Stimulated activated CD8-positive, alpha-beta memory T cell treated with anti-CD3 and anti-CD28 coated beads, Interleukin-12 subunit alpha, Interleukin-12 subunit beta, amount 100 ng/mL, for 4 hours (primary cell): ENCODE data around the gene MEGF8.
"Not testable (repeated sequence)": the region's sequence is repeated elsewhere in the genome, so short reads cannot be mapped to it uniquely, and the experiment has no call there.

ENCODE experiments used
- DNase-seq: peaks from one replicate; pipeline ENCODE4 v3.0.0-alpha.2; 2020; ENCODE audit warnings: low read depth

MEGF8 gene

DNA sequence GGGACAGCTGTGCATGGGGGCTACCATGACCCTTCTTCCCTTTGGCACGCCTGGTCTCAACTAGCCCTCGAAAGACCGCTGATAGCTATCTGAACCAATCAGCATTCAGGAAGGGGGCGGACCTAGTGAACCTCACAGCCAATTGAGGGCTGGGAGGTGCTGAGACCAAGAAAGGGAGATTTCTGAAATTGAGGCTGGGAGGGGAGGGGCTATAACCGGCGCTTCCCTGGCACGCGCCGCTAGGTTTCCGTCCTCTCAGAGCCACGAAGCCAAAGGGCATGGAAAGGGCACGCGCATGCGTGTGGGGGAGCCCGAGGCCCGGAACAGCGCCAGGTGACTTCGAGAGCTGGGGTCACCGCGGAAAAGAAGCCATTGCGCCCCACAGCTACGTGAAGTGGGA is 18.8 kb upstream of the MEGF8 start:
- DNase-seq, result no peak

DNA sequence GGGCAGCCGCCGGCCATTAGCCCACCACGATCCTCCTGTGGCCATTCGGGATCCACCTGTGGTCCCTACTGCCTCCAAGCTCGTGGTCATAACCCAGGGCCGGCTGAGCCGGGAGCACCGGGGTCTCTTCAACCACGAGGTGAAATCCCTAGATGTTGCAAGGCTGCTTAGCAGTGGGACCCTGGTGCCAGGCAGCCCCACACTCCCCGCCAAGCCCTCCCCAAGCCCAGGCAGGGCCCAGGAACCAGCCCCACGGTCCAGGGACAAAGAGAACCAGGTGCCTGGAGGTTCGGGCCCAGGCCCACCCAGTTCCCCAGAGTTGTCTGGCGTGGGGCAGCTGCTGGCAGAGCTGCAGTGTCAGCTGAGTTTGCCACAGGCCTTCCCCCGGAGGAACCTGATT is 15.7 kb upstream of the MEGF8 start:
- DNase-seq, result no peak

DNA sequence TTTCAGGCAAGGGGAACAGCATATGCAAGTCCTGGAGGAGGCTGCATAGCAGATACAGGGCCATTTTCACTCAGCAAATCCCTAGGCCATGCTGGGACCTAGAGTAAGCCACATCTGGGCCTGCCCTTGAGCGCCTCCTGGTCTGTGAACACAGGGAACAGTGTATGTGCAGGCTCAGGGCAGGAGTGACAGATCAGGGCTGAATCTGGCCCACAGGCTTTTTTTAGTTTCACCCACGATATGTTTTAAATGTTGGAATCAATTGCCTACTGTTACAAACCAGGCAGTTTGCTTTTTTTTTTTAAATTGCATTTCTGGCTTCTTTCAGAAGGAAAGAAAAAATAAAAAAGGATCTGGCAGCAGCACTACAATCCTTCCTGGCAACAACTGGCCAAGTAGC is 13.8 kb upstream of the MEGF8 start:
- no peak for DNase-seq

DNA sequence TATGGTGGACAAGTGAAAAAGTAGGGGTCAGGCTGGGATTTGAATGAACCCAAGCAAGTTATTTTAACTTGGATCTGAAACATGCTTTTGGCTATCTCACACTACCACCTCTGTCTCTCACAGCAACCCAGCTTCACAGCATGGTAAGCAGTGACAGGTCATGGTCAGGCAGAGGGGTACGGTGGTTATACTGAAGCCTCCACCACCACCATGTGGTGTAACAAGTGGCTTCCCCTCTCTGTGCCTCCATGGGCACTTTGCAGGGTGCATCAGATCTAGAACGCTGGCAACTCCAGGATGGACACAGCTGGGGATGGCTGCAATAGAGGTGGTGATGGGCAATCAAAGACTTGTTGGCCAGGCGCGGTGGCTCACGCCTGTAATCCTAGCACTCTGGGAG is 13.1 kb upstream of the MEGF8 start:
- no peak for DNase-seq

DNA sequence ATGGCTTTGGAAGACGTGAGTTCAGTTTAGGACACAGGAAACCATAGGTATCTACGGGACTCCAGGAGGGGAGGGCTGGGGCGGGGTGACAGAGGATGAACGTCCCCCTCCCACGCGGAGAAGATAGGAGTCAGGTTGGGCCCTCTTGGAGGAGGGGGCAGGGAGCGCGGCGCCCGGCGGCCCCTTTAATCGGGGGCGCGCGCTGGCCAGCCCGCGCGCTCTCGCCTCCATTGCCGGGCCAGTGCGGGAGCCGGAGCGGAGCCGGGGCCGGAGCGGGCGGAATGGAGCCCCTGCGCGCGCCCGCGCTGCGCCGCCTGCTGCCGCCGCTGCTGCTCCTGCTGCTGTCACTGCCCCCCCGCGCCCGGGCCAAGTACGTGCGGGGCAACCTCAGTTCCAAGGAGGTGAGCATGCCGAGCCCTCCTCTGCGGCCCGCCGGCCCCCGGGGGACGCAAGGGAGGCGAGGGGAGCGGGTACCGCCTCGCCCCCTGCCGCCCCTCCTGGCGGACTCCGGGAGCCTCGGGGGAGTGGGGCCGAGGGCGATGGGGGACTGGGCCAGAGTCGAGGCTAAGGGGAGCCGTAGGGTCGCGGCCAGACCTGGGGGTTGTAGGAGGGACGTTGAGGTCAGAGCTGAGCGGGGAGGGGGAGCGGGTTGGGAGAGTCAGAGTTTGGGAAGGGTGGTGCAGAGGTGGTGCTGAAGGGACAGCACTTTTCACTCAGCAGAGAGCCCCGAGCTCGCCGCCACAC is 12.2 kb upstream of the MEGF8 start, which contains the start of gene TMEM145:
Gene TMEM145 (plus strand): TSS at position 214 of the 744 bp plus-strand sequence. CDS start 68 bp downstream, at position 282.
- DNase-seq, result no peak

DNA sequence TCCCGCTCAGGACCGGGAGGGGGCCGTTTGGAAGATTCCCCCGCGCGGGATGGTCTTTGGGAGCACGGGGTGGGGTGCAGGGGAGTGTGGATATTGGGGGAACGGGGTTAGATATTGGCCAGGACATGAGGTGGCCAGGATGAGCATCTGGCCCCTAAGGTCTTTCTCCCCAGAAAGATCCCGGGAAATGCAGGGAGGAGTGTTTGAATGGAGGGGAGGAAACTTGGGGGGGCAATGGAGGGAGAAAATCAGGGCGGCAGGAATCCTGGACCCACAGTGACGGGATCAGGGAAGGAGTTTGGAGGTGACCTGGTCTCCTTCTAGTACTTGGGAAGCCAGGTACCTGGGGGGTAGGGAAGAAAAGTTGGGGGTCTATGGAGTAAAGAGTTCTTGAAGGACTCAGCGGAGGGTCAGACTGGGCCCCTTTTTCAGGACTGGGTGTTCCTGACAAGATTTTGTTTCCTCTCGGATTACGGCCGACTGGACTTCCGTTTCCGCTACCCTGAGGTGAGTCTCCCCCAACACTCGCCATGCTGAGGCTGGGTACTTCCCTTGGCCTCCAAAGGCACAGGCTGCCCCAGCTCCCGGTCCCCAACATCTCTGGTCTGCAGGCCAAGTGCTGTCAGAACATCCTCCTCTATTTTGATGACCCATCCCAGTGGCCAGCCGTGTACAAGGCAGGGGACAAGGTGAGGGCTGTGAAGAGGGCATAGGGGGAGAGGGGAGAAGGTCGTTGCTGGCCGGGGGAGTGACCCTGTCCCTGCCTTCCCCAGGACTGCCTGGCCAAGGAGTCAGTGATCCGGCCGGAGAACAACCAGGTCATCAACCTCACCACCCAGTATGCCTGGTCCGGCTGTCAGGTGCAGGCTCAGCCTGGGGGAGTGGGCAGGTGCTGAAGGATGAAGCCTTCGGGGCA is 11.3 kb upstream of the MEGF8 start:
- DNase-seq, result no peak

DNA sequence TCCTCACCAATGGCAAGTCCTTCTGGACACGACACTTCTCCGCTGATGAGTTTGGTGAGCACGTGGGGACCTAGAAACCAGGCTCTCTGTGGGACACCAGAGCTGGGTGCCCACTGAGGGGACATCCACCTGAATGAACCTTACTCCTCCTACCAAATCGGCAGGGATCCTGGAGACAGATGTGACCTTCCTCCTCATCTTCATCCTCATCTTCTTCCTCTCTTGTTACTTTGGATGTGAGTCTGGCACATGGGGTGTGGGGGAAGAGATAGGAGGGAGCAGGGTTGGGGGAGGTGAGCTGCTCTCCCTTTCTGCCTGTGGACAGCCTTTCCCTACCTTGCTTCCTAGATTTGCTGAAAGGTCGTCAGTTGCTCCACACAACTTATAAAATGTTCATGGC is 10.4 kb upstream of the MEGF8 start:
- DNase-seq, result no peak

DNA sequence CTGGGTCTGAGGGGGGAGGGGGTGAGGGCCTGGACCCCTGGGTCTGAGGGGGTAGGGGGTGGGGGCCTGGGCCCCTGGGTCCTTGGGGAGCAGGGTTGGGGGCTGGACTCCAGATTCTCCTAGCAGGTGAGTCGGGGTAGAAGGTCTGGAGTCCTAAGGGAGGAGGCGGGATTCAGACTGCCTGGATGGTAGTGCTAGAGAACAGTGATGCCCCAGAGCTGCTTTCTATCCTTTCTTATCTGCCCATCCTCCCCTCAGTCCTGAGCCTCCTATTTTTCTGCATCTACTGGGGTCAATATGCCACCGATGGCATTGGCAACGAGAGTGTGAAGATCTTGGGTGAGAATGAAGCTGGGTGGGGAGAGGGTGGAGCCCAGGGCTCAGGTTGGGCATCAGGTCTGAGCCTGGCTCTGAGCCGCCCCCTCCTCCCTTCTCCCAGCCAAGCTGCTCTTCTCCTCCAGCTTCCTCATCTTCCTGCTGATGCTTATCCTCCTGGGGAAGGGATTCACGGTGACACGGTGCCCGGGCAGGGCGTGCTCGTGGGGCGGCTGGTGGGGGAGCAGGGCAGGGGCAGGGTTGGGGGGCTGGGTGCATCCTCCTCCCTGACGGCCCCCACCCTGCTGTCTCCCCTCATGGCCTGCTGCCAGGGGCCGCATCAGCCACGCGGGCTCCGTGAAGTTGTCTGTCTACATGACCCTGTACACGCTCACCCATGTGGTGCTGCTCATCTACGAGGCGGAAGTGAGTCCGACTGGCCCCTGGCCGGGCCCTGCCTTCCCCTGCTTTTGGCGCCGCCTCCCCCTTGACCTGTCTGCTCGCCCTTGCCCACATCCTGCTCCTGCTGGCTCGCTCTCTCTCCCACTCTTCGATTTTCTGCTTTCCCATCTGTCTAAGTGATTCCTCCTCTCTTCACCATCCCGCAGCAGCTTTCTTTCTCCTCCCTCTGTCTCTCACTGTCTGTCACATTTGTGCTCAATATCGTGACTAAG is 8.9 kb upstream of the MEGF8 start:
- DNase-seq, result no peak

DNA sequence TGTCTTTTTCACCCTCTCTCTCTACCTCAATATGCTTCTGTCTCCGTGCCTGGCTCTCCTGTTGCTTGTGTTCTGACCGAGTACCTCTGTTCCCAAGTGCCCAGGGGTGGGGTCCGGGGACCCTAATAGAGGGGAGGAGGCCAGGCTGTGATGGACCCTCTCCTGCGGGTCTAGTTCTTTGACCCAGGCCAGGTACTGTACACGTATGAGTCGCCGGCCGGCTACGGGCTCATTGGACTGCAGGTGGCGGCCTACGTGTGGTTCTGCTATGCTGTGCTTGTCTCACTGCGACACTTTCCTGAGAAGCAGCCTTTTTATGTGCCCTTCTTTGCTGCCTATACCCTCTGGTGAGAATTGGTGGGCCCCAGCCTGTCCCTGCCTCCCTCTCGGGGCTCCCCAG is 7.9 kb upstream of the MEGF8 start:
- DNase-seq, result no peak

DNA sequence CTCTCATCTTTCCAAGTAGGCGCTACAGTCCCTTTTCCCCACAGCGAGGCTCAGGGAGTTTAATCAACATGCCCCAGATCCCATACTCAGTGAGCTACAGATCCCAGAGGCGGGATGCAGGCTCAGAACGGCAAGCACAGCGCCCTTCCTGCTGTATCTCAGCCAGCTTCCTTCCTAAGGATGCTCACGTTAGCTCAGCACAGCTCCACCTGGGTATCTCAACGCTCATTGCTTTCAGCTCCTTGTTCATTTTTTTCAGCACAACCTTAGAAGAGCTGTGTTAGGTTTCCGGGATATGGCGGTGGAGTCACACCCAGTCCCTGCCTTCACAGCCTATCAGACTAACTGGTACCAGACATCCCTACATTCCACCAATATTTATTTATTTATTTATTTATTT is 3.1 kb upstream of the MEGF8 start:
- DNase-seq, result no peak

DNA sequence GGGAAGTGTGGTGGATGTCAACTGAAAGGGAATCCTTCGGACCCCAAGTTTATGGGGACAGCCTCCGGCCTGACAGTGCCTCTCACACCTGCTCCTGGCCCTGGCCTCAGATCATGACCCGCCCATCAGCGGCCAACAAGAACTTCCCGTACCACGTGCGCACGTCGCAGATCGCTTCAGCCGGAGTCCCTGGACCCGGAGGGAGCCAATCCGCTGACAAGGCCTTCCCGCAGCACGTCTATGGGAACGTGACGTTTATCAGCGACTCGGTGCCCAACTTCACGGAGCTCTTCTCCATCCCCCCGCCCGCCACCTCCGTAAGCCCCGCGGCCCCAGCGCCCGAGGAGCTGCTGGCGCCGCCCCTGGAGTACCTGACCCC is 2.0 kb upstream of the MEGF8 start:
- DNase-seq, result no peak

DNA sequence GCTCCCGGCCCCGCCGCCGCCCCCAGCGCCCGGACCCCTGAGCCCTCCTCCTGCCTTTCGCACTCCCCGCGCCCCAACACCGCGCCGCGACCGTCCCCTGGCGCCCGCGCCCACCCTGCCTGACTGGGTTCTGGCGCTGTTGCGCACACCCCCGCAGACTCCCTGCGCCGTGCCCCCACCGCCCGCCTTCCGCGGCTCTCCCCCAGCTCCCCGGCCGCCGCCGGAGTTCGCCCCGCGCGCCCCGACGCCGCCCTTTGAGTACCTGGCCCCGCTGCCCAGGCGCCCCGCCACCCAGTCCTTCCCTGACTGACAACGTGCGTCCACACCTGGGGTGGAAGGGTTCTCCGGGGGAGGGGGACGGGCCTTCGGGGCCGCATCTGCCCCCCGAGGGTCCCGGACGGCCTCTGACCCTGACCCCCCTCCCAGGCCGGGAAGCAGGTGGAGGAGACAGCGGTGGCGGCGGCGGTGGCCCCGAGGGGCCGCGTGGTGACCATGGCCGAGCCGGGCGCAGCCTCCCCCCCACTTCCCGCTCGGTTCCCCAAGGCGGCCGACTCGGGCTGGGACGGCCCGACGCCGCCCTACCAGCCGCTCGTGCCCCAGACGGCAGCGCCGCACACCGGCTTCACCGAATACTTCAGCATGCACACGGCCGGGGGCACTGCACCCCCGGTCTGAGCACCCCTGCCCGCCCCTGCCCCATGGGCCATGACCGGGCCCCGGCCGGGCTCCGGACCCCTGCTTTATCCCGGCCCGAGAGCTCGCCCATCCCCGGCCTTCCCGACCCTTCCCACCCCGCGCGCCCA is 1.4 kb upstream of the MEGF8 start:
- DNase-seq, result no peak

DNA sequence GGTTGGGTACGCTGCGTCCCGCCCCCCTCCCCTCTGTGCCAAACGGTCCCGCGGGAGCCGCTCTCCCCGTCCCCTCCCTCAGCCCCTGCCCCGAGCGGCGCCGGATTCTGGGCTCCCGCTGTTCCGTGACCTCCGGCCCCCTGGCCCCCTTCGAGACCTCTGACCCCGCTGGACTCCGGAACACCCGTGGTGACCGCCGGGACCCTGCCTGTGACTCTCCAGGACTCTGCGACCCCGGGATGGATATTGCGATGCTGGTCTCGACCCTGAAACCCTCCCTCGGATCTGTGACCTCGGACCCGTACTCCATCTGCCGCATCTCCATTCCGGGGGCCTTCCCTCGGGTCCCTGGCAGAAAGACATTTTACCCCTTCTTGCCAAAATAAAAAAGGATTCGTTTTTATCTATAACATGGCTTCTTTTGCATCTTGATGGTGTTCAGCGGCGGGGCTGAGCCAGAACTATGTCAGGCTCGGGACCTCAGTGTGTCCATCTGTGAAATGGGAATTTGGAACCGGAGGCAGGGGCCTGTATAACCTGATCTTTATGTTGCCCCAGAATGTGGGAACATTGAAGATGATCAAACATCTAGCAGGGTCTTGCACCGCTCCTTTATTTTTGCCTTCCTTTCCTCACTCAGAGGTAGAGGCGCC is 654 bp upstream of the MEGF8 start:
- DNase-seq, result no peak

DNA sequence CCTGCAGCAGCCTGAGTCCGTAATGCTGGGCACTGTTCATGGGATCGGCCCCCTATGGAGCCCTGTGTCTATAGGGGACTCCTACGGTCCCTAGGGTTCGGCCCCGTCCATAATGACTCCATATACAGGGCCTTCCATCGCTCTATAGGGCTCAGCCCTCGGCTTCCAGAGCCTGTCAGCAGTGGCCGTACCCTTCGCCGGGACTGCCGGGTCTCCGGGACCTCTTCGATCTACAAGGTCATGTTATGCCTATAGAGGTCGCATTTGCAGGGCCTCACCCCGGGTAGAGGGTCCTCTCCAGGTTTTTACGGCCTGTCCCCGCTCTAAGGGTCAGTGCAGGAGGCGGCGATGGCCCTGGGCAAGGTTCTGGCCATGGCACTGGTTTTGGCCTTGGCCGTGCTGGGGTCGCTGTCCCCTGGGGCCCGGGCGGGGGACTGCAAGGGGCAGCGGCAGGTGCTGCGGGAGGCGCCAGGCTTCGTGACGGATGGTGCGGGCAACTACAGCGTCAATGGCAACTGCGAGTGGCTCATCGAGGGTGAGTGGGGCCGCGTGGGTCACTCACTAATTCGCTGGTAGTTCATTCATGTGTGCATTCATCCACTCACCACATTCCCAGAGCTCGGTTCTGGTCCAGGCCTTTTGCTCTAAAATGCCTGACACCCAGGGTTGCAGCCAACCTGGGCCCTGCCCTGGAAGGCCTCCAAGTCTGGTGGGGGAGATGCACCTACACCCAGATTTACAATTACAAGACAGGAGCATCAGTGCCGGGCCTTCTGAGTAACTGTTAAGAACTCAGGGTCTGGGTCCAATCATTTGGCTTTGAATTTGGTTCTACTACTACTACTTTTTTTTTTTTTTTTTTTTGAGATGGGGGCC is 699 bp downstream of the MEGF8 start:
- DNase-seq, result no peak

DNA sequence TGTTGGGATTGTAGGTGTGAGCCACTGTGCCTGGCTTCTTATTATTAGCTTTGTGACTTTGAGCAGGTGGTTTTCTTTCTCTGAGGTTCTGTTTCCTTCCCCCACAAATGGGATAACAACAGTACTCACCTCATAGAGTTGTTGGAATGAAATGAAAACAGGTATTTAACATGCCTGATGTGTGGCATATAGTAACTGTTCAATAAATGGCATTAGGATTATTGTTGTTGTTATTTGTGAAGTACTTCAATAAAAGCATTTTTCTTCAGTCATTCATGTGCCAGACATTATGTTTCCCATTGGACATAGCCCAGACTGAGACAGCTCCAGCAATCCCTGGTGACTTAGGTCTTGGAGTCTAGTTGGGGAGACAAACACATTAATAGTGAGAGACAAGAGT is 1.5 kb downstream of the MEGF8 start:
- no peak for DNase-seq

DNA sequence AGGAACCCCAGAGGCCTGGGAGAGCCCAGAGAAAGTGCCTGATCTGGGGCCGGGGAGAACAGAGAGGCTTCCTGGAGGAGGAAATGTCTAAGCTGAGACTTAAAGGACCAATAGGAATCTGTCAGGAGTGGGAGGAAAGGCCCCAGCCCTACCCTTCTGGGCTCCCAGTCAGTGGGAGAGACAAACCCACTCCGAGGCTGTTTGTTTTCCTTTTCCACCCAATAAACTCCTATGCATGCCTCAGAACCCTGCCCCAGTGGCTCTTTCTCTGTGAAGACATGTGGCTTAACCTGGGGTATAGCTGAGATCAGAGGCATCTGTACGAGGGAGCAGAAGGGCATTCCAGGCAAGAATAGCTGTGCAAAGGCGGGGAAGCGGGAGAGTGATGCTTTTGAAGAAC is 1.9 kb downstream of the MEGF8 start:
- DNase-seq, result no peak

DNA sequence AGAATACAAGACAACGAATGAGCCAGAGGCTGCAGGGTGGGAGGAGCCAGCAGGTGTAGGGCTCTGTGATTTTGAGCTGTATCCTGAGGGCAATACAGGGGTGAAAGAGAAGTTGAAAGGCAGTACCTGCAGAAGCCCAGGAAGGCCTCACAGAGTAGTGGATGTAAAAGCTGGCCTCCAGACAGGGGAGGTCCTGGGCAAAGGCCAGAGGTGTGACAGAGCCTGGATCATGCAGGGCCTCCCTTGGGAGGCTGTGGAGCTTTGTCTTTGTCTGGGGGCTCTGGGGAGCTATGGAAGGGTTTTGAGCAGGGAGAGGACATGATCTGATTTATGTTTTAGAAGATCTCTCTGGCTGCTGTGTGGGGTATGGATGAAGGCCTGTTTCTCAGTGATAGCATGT is 2.7 kb downstream of the MEGF8 start:
- no peak for DNase-seq

DNA sequence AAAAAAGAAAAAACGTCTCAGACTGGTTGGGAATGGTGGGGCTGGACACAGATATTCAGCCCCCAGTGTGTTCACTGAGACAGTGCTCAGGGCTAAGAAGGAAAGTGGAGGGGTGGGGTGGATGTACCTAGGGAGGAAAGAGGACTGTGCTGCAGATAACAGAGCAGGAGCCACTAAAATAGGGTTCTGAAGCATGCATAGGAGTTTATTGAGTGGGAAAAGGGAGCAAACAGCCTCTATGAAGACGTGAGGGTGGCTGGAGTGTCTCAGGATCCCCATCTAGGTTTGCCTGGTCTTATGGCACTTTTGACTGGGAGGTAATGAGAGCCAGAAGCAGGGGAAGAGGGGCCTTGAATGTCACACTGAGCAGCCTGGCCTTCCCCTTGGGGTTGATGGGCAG is 3.4 kb downstream of the MEGF8 start:
- no peak for DNase-seq

DNA sequence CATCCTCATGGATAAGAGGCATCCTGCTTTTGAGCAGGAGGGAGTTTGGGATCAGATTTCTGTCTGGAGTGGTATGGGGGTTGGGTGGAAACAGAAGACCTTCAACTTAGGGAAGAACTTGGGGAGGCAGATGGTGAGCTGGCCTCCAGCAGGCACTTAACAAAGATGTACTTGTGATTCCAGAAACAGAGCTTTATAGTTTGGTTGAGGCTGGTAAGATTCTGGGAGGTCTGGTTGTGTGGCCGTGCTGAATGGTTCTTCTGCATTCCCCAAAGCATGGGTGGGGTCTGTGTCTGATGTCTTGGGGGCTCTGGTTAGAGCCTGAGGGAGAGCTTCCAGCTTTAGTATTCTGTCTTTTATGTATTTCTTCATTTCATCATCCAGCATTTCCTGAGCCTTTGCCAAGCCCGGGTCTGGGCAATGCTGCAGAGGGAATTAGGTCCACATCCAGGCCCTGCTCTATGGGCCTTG is 4.8 kb downstream of the MEGF8 start:
- no peak for DNase-seq

DNA sequence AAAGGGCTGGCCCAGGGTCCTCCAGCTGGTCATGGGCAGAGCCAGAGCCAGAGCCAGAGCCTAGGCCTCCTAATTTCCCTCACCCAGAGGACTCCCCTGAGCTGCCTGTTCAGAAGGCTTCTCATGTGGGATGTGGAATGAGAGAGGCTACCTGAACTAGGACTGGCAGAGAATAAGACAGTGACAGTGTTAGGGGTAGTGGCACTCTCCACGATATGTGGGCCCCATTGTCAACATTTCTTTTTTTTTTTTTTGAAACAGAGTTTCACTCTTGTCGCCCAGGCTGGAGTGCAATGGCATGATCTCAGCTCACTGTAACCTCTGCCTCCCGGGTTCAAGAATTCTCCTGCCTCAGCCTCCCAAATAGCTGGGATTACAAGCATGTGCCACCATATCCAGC is 5.9 kb downstream of the MEGF8 start:
- DNase-seq, result not testable (repeated sequence)
